A549 treated with AZD9567 at 1 μM for 4 hours (cell line): Measurements from ENCODE around the gene SLC34A2. TPM values are rescaled to one million over a fixed set of nuclear protein-coding genes. Genes with fewer than 3 reads are reported as not detected.

ENCODE experiments used
- total RNA-seq: library from RNA; stranded (reverse); fragments of 200-300 nt; extraction: Qiagen RNA extraction; gene quantifications from 5 replicates; pipeline ENCODE4 v1.2.3, GENCODE V29; 2022; ENCODE audit not compliant: insufficient read depth

SLC34A2 gene, protein sequence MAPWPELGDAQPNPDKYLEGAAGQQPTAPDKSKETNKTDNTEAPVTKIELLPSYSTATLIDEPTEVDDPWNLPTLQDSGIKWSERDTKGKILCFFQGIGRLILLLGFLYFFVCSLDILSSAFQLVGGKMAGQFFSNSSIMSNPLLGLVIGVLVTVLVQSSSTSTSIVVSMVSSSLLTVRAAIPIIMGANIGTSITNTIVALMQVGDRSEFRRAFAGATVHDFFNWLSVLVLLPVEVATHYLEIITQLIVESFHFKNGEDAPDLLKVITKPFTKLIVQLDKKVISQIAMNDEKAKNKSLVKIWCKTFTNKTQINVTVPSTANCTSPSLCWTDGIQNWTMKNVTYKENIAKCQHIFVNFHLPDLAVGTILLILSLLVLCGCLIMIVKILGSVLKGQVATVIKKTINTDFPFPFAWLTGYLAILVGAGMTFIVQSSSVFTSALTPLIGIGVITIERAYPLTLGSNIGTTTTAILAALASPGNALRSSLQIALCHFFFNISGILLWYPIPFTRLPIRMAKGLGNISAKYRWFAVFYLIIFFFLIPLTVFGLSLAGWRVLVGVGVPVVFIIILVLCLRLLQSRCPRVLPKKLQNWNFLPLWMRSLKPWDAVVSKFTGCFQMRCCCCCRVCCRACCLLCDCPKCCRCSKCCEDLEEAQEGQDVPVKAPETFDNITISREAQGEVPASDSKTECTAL
- 0.02 to 0.09 TPM (median 0.05 TPM) in 4 of 5 replicates, not detected in the other for total RNA-seq

DNA sequence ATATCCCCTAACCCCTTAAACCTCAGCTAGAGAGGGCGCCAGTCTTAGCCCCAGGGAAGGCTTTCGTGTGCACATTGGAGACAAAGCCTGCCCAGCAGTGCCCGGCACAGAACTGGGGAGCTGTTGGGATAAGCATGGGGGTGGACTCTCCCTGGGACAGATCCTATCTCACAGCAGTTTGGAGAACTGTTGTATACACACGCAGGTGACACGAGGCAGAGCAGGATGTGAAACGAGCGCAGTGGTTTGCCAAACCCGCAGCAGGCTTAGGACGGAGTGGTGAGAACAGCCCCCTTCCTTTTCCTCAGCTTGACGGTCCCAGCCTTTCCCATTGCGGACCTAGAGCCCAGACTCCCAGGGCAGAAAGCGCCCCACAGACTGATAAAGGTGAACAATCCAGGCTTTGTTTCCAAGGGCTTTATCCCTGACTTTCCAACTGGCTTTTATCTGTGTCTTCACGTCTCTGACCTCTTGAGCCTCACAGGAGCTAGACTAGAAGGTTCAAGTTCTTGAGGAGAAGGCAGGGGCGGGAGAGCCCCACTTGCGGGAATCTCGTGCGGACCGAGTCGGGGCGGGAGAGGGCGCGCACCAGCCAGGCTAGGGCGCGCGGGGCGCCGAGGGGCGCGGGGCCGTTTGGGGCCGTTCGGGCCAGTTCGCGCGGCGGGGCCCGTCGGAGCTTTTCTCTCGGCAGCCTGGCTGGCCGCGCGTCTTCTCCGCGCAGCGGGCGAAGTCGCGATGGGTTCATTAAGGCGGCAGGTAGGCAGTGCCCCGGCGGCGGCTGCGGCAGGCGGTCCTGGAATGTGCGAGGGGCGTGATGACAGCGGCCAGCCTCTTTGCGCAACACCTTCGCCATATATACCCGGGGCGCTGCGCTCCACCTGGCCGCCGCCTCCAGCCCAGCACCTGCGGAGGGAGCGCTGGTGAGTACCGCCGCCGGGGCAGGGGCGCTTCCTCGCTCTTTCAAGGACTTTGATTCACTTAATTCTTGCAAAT, at the start of gene SLC34A2:
TSS of gene SLC34A2 (plus strand) at position 881 of the 993 bp plus-strand sequence. CDS start 6,650 bp downstream, outside the sequence.

Other genes with a start within 250 kb of the SLC34A2 start
- 20.8 to 31.4 TPM (median 22.2 TPM) in 5 replicates for gene SEL1L3, start 207.1 kb downstream of the SLC34A2 start, total RNA-seq